Activated T-cell treated with anti-CD3 and anti-CD28 coated beads for 4 hours (primary cell): ENCODE results near the gene NCOA1.
"Not testable (repeated sequence)": the region's sequence is repeated elsewhere in the genome, so short reads cannot be mapped to it uniquely, and the experiment has no call there.

Experiments used
- DNase-seq: peaks from one replicate; pipeline ENCODE4 v3.0.0-alpha.2; 2020

The NCOA1 gene

DNA sequence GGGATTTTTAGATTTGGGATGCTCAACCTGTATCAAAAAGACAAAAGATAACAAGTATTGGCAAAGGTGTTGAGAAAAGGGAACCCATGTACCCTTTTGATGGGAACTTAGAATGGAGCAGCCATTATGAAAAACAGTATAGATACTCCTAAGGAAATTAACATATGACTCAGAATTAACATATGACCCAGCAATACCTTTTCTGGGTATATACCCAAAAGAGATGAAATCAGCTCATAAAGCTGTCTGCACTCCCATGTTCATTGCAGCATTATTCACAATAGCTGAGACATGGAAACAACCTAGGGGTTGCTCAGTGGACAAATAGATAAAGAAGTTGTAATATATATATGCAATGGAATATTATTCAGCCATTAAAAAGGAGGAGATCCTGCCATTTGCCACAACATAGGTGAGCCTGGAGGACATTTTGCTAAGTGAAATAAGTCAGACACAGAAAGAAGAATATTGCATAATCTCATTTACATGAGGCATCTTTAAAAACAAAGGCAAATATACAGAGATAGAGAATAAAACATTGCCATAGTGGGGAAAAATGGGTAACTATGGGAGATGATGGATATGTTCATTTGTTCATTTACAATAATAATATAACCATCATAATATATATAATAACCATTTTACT lies 160.1 kb downstream of the NCOA1 start:
- no peak for DNase-seq

DNA sequence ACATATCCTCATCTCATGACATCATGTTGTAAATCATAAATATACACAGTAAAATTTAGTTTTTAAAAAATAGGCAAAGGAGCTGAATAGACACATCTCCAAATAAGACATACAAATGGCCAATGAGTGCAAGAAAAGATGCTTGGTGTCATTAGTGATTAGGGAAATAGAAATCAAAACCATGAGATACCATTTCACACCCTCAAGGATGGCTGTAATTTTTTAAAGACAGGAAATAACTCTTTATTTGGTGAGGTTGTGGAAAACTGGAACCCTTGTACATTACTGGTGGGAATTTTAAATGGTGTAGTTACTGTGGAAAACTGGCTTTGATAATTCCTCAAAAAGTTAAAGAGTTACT lies 160.6 kb downstream of the NCOA1 start:
- no peak for DNase-seq

DNA sequence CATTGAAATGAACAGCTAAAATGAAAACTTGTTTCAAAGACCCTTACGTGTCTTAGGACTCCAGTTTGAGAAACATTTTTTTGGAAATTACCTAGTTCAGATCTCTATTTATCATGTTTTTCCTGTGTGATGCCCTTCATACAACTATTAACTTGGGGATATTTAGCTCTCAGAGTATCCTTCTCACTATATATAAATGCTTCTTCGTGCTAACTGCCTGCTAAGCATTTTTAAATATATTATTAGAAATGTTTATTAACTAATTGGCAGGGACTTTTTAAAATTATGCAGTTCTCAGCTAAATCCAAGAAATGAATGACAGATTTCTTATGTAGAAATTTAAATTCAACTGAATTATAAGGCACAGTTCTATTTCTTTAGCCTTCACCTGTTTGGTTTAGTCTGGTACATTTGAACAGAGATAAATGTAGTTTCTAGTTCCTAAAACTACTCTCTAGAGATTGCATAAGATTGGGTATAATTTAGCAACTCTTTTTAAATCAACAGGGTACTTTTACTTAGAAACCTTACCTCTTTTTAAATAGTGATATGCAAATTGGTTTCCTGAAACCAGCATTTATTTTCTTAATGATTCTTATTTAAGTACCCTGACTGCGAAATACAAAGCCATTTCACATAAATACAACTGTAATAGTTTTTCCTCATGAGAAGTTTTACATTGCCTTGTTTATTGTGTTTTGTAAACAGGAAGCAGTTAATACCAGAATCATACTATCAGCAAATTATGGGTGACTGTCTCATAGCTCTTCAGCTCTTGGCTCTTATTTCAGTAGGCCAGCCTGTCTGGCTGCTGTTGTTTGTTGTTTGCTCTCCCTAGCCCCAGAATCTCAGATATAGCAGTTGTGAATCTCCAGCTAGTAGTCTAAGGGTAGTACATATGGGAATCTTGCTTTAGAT lies 161.5 kb downstream of the NCOA1 start:
- DNase-seq, result no peak

DNA sequence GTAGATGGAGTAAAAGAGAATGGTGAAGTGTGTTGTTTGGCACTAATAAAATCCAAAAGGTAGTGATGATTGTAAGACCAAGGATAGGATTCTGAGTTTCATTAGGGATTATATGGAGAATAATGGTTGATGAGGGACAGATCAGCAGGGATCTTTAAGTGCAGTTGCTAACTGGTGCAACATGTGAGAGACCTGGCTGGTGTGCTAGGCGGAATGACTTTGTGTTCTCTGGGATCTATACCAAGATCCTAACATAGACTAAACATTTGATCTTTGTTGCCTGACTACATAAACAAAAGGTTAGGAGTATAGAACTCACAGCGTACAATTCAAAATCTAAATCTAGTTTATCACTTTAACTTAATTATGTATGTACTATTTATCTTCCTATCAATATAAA lies 166.8 kb downstream of the NCOA1 start:
- no peak for DNase-seq

DNA sequence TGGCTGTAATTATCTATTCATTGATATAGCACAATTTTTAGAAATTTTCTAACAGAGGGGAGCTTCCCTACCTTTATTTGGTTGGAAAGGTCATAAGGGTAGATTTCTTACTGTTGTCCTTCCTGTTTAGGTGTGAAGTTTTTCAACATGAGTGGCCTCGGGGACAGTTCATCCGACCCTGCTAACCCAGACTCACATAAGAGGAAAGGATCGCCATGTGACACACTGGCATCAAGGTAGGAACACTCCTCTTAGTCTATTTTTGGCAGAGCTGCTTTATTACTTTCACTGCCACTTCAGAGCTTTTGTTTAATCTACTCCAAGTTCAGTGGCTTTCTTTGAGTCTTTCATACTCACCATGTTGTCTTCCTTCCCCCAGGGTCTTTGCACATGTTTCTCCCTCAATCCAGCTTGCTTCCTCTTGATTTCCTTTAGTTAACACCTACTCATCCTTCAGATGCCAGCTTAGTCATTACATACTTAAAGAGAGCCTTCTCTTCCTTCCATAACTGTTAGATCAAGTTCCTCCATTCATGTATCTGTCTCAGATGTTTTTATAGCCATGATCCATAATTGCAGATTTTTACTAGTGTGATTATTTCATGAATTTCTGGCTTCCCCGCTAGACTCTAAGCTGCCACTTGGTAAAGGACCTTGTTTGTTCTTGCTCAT lies 167.6 kb downstream of the NCOA1 start:
- DNase-seq, result no peak

DNA sequence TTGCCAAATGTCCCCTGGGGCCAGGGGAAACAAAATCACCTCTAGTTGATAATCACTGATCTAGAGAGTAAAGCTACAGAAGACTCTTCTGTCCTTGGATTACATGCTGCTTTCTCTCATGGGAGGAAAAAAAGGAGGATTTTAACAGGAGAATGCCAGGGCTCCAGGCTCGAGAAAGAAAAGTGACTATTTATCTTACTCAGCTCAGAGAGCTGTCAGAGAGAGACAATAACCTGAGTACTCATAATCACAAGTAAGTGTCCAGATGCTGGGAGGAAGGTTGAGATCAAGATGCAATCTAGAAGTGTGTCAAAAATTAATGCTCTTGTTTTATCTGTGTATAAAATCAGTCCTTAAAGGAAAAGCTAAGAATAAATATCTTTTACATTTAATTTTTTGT lies 168.8 kb downstream of the NCOA1 start:
- no peak for DNase-seq

DNA sequence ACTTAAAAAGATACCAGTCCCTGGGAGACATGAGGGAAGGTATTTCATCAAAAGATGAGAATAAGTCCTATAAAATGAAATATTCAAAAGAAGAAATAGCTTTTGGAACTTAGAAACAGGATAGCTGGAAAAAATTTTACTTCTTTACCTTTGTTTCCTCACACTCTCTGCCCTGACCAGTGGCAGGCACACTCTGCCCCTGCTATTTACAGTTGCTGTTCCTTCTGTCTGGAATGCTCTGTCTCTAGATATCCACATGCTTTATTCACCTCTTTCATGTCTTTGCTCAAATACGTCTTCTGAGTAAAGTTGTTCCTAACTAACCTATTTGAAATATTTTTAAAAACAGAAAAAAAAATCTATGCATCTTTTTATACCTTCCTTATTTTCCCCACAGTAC lies 176.5 kb downstream of the NCOA1 start:
- DNase-seq, result no peak

DNA sequence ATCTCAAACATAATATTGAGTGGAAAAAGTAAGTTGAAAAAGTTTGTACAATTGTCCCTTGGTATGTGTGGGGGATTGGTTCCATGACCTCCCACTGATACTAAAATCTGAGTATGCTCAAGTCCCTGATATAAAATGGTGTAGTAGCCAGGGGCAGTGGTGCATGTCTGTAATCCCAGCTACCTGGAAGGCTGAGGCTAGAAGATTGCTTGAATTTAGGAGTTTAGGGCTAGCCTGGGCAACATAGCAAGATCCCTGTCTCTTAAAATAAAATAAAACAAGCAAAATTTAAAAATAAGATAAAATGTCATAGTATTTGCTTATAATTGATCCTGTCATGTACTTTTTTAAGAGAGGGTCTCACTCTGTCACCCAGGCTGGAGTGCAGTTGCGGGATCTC lies 180.2 kb downstream of the NCOA1 start:
- DNase-seq, result no peak

DNA sequence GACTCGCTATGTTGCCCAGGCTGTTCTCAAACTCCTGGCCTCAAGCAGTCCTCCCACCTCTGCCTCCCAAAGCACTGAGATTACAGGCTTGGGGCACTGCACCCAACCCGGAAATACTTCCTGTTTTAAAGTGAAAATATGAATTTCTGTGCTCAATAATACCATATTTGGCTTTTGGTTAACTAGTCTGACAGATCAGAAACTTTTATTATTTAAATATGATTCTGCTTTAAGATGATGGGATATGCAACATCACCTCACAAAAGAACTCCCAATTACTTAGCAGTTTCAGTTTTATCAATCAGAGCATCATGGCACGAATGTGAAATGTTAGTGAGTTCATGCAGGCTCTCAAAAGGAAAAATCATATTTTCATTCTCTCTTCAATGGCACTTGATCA lies 181.5 kb downstream of the NCOA1 start:
- DNase-seq, result no peak

DNA sequence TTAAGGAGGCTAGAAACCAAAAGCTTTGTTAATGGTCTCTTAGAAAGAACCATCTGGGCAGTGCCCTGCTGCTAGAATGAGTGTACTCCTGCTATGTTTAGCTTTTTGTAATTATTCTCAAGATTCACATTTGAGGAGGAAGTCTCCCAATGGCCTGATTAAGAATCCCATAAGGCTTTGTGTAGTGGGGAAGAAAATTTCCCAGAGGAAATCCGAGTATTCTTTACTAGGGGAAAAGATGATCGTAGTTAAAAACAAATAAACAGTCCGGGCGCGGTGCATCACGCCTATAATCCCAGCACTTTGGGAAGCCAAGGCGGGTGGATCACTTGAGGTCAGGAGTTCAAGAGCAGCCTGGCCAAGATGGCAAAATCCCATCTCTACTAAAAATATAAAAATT lies 184.3 kb downstream of the NCOA1 start:
- DNase-seq, result no peak

DNA sequence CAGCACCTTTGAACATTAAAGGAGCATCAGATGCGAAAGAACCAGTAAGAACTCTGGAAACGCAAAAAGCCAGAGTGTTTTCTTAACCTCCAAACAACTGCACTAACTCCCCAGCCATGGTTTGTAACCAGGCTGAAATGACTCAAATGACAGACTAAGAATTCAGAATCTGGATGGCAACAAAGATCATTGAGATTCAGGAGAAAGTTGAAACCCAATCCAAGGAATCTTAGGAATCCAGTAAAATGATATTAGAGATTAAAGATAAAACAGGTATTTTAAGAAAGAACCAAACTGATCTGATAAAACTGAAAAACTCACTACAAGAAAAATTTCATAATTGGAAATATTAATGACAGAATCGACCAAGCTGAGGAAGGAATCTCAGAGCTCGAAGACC lies 185.4 kb downstream of the NCOA1 start:
- DNase-seq, result no peak

DNA sequence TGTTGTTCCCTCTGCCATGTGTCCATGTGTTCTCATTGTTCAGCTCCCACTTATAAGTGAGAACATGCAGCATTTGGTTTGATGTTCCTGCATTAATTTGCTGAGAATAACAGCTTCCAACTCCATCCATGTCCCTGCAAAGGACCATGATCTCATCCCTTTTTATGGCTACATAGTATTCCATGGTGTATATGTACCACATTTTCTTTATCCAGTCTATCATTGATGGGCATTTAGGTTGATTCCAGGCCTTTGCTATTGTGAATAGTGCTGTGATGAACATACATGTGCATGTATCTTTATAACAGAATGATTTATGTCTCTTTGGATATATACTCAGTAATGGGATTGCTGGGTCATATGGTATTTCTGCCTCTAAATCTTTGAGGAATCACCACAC lies 187.0 kb downstream of the NCOA1 start:
- not testable (repeated sequence) for DNase-seq

DNA sequence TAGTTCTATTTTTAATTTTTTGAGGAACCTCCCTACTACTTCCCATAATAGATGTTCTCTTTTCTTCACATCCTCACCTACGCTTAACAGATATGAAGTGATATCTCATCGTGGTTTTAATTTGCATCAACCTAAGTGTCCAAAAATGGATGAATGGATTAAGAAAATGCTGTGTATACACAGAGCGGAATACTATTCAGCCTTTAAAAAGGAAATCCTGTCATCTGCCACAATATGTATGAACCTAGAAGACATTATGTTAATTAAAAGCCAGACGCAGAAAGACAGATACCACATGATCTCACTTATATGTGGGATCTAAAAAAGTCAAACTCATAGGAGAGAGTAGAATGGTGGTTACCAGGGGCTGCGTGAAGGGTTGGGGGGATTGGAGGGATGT lies 189.1 kb downstream of the NCOA1 start:
- no peak for DNase-seq

DNA sequence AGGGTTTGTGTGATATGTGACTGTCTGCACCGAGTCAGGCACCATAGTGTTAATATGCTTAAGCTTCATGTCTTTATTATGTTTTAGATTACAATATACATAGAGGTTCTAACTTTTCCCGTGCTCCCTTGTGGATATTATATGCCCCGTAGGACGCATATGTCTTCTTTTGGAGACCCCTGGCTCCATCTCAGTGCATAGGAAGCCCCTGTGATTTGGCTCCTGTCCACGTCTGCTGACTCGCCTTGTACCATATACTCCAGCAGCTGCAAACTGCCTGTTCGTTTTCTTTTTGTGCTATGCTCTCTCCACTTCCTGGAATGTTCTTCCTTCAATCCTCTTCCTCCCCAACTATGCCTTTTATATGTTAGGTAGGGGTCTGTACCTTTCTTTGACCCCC lies 191.2 kb downstream of the NCOA1 start:
- no peak for DNase-seq

DNA sequence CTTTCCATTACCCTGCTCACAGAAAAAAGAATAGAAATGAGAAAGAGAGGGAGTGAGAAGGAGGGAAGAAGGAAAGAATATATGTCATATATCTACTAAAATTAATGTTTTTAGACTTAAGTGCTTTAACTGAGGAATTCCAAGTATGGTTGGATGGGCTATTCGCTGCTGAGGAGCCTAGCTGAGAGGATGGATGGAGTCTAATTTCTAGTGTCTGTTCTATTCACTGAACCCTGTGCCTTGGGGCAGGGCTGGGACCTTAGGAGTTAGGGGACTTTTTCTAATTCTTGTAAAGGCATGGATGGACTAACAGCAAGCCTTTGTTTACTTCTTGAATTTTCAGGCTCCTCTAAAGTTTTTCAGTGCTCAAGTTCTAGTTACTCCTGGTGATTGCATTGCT lies 192.4 kb downstream of the NCOA1 start:
- no peak for DNase-seq

DNA sequence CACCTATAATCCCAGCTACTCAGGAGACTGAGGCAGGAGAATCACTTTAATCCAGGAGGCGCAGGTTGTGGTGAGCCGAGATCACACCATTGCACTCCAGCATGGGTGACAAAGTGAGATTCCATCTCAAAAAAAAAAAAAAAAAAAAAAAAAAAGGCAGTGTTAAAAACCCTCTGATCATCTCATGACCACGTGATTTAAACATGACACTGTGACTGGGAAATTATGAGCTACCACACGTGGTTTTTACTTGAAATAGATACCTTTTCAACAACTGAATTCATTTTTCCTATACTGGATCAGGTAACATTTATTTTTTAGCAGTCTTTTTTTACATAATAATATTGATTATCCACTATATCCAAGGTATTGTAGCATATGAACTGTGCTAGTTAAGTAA lies 199.5 kb downstream of the NCOA1 start:
- DNase-seq, result no peak

DNA sequence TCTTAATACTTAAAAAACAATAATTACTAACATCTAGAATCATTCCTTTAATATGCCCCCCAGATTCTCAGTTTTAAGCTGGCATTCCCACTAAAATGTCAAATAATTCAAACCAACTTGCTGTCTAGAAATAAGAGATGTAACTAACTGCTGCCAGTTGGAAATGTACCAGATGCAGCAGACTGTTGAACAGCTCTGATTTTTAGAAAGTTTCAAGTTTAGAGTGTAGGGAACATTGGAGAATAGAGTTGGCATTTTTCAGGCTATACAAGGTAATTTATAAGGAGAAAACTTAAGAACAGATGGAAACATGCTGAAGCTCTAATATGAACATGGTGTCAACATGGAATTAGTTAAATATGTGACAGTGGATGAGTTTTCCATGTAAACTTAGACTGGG lies 200.8 kb downstream of the NCOA1 start:
- DNase-seq, result no peak

DNA sequence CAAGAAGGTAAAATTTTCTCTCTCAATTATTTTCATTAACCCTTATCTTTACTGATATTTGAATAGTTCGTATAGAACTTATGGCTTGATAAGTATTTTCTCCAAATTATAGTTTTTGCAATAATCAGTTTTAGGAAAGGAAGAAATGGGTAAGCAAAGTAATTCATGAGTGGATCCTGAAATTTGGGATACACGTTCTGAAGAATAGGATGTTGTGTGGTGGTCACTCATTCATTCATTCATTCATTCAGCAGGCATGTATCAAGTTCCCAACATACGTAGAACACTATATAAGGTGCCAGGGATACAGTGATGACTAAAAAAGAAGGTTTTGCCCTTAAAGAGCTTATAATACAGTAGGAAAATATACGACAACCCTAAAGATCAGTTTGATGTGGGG lies 206.7 kb downstream of the NCOA1 start:
- DNase-seq, result no peak

DNA sequence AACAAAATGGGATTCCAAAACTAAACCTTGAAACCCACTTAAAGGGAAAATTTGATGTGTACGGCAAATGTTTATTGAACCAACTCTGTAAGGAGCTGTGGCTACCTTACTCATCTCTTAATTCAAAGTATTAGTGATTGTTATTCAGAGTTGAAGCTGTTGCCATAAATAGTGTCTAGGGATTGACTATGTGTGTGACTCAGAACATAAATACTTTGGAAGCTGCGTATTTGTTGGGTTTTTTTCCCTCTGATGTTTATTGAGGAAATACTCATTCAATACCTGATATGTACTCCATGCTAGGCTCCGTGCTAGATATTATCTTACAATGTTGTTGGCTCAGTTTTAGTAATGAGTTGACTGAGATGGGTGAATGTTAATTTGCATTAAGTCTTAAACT lies 211.7 kb downstream of the NCOA1 start:
- no peak for DNase-seq

DNA sequence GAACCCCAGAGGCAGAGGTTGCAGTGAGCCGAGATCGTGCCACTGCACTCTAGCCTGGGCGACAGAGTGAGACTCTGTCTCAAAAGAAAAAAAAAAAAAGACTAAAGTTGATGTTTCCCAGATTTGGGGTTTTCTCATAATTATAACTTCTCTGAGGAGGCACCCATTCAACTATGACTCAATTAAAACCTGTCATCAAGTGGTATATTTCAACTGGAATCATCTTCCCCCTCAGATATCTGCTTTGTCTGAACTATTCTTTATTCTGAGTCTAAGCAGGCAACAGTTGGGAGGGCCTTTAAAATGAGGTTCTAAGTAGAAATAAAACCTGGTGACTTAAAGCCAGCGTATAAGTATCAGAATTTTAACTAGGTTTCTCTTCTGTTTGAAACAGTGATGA lies 213.6 kb downstream of the NCOA1 start:
- no peak for DNase-seq

DNA sequence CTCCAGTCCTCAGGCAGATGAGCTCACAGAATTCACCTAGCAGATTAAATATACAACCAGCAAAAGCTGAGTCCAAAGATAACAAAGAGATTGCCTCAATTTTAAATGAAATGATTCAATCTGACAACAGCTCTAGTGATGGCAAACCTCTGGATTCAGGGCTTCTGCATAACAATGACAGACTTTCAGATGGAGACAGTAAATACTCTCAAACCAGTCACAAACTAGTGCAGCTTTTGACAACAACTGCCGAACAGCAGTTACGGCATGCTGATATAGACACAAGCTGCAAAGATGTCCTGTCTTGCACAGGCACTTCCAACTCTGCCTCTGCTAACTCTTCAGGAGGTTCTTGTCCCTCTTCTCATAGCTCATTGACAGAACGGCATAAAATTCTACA lies 216.1 kb downstream of the NCOA1 start:
- DNase-seq, result no peak

DNA sequence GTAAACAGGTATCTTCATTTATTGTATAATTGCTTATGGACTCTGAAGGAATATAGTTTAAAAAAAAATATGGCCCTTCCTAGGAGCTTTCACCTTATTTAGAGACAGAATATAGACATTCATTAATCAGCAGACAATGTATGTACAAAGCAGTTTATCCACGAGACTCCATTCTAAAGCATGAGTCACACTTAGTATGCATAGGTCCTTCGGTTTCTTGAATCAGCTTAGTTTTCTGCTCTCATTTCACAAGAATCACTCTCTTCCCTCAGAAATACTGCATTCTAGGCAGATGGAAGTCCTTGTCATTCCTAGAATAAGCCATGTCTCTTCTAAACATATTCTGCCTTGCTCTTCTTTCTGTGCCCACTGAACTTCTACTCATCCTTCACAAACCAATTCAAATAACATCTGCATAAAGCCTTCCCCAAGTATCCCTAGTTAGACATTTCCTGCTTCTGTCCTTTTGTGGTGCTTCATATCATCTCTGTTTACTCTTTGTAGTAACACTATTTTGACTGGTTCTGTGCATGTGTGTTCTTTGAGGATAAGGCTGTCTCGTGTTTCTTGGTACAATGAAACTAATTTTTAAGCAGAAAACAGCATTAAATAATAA lies 217.6 kb downstream of the NCOA1 start:
- no peak for DNase-seq

DNA sequence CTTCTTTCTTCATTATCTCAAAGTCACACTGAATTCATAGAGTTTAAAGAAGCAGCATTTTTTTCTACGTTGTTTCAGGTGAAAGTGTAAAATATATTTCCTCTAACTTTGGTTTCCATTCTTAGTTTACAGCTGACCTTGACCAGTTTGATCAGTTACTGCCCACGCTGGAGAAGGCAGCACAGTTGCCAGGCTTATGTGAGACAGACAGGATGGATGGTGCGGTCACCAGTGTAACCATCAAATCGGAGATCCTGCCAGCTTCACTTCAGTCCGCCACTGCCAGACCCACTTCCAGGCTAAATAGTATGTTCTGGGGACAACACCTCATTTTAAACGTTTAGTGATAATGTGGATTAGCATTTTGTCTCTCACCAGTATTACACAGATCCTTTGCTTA lies 219.8 kb downstream of the NCOA1 start:
- DNase-seq, result no peak

DNA sequence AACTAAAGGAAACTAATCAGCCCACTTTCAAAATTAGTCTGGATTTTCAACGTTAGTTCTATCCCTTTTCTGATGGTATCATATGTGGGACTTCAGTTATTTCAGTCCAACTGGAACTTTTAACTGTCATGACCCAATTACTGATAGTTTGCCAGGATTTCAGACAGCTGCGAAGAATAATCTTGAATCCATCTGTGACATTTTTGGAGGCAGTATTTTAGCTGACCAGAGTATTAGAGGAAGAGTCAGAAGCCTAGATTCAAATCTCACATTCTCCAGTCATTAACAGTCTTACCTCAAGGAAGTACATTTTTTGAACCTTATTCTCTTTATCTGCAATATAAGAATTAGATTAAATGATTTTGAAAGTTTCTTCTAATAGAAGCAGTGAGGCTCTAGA lies 220.8 kb downstream of the NCOA1 start:
- no peak for DNase-seq
